Activated CD4-positive, alpha-beta memory T cell treated with anti-CD3 and anti-CD28 coated beads for 36 hours (primary cell): ENCODE data around the gene RFTN1. TPM values are rescaled to one million over a fixed set of nuclear protein-coding genes. Genes with fewer than 3 reads are reported as not detected.

Source experiments
- CTCF ChIA-PET: fragments of 350-600 bp; sonication (Branson Sonifier 250); formaldehyde crosslinking; loops from one replicate; lab custom pipeline; 2021; ENCODE audit warnings: antibody characterized with exemption, inconsistent platforms; lab: Charles Lee
- POLR2A ChIA-PET: fragments of 350-600 bp; sonication (Branson Sonifier 250); formaldehyde crosslinking; loops from one replicate; lab custom pipeline; 2021; ENCODE audit warnings: antibody characterized with exemption; lab: Charles Lee
- DNase-seq: peaks from one replicate; pipeline ENCODE4 v3.0.0-alpha.2; 2020
- H3K27ac Mint-ChIP-seq: one replicate; pipeline ENCODE4 v1.8.0; 2021; ENCODE audit warnings: mixed read lengths
- H3K27me3 Mint-ChIP-seq: one replicate; pipeline ENCODE4 v1.8.0; 2021; ENCODE audit warnings: mixed read lengths
- H3K36me3 Mint-ChIP-seq: one replicate; pipeline ENCODE4 v1.8.0; 2021; ENCODE audit warnings: mixed read lengths
- H3K4me1 Mint-ChIP-seq: one replicate; pipeline ENCODE4 v1.8.0; 2021; ENCODE audit warnings: low read depth, mixed read lengths
- H3K4me3 Mint-ChIP-seq: one replicate; pipeline ENCODE4 v1.8.0; 2021; ENCODE audit warnings: mild to moderate bottlenecking, mixed read lengths
- H3K9me3 Mint-ChIP-seq: one replicate; pipeline ENCODE4 v1.8.0; 2021; ENCODE audit warnings: mixed read lengths
- intact Hi-C: fragments of 100-400 bp; cut with micrococcal nuclease; formaldehyde crosslinking; loops from one replicate; pipeline ENCODE4 v1.15.1; 2023
- total RNA-seq, 2 experiments: library from RNA; stranded (reverse); gene quantifications; one replicate each; pipeline ENCODE4 v1.2.3, GENCODE V29; 2021

RFTN1 gene
- total RNA-seq, 2 experiments from 2014 or later = 104 to 106 TPM

DNA sequence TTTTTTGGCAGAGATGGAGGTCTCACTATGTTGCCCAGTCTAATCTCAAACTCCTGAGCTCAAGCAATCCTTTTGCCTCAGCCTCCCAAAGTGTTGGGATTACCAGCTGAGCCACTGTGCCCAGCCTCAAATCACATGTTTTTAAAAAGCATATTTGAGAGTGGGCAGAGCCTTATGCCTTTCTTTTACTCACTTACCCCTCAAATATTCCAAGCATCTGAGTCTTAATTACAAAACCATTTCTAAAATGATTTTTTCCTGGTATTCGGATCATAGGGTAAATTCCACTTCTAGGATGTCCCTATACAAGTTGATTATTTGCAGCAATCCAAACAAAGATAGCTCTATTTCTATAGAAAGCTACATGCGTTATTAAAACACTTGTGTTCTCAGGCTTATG lies 106.1 kb downstream of the RFTN1 start:
- no peaks in the 10 kb centered on the region for H3K9me3 Mint-ChIP-seq
- H3K27ac Mint-ChIP-seq = no peak overlapping the region
- ChIA-PET POLR2A (no interaction called here), CTCF (interaction anchor here (0.9 kb wide), 1 partner anchor 1434 kb away, joined by 4 read pairs; no protein-coding TSS in a partner anchor)
- no peak overlapping the region for H3K4me3 Mint-ChIP-seq
- H3K4me1 Mint-ChIP-seq = peaks cover 23% of the 10 kb centered on the region
- peaks cover 12% of the 10 kb centered on the region for H3K36me3 Mint-ChIP-seq
- H3K27me3 Mint-ChIP-seq = no peaks in the 10 kb centered on the region
- intact Hi-C loops = no loop called here
- no peak for DNase-seq

GRCh38 chr3:16406579-16406978 lies 106.9 kb downstream of the RFTN1 start:
- Mint-ChIP-seq H3K27me3 (no peaks in the 10 kb centered on the region), H3K9me3 (no peaks in the 10 kb centered on the region), H3K27ac (peak overlapping the region; percentile 47), H3K4me3 (no peak overlapping the region), H3K4me1 (peaks cover 24% of the 10 kb centered on the region), H3K36me3 (peaks cover 18% of the 10 kb centered on the region)
- ChIA-PET POLR2A (no interaction called here), CTCF (interaction anchor here (0.9 kb wide), 2 partner anchors 16 to 1435 kb away, joined by 3 to 4 read pairs; no protein-coding TSS in a partner anchor)
- intact Hi-C loops = loop anchor here (1.0 kb wide), 1 partner anchor 27 kb away; no protein-coding TSS in a partner anchor
- DNase-seq = no peak

- H3K4me3 Mint-ChIP-seq = no peak overlapping the region
- ChIA-PET POLR2A (no interaction called here), CTCF (interaction anchor here (0.9 kb wide), 2 partner anchors 16 to 1435 kb away, joined by 3 to 4 read pairs; no protein-coding TSS in a partner anchor)
- H3K9me3 Mint-ChIP-seq = no peaks in the 10 kb centered on the region
- no peaks in the 10 kb centered on the region for H3K27me3 Mint-ChIP-seq
- peaks cover 22% of the 10 kb centered on the region for H3K4me1 Mint-ChIP-seq
- intact Hi-C loops = loop anchor here (1.0 kb wide), 1 partner anchor 27 kb away; no protein-coding TSS in a partner anchor
- peaks cover 22% of the 10 kb centered on the region for H3K36me3 Mint-ChIP-seq
- no peak for DNase-seq
- no peak overlapping the region for H3K27ac Mint-ChIP-seq
Observed at GRCh38 chr3:16406166-16406565, 107.3 kb downstream of the RFTN1 start.

DNA sequence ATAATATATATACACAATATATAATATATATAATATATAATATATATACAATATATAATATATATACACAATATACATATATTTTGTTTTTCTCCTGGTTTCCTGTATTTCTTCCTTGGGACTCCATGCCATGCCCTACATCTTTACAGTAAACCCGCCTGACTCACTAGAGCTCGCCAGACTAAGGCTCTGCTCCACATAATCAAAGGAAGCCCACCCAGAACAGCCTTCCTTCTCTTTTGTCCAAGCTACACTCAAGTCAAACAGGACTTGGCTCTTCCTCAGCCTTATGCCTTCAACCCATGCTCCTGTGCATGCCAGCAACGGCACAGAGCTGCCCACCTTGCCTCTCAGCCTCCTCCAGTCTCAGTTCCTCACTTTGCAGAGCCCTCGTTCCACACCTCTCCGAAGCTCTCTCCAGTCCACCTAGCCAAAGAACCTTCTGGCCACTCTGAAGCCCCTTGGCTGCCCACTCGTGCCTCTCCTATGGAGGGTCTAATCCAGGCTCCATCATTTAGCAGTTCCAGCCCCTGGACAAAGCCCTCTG lies 109.1 kb downstream of the RFTN1 start:
- Mint-ChIP-seq H3K27ac (no peak overlapping the region), H3K36me3 (peaks cover 26% of the 10 kb centered on the region), H3K4me3 (no peak overlapping the region), H3K4me1 (peaks cover 35% of the 10 kb centered on the region), H3K27me3 (no peaks in the 10 kb centered on the region), H3K9me3 (no peaks in the 10 kb centered on the region)
- DNase-seq = no peak
- CTCF ChIA-PET = interaction anchor here (0.6 kb wide), 1 partner anchor 14 kb away, joined by 3 read pairs; no protein-coding TSS in a partner anchor
- intact Hi-C loops = no loop called here
- POLR2A ChIA-PET = interaction anchor here (0.7 kb wide), 1 partner anchor 27 kb away, joined by 3 read pairs; no protein-coding TSS in a partner anchor

DNA sequence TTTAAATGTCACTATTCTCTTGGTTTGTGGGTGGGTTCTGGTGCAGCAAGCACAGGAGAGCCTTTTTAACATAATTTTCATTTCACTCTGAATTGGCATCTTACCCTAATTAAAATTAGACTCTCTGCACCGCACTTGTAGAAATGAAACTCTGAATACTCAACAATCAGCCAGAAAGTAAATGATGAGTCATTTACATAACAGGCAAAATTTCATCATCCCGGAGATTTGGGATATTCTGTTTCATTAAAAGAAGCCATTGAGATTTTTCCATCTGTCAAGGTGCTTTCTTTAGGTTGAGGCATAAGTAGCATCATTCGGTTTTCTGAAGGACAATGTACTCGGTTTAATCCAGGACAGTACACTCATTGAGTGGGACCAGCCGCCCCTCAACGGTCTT lies 111.0 kb downstream of the RFTN1 start:
- no peak overlapping the region for H3K27ac Mint-ChIP-seq
- POLR2A ChIA-PET = no interaction called here
- CTCF ChIA-PET = no interaction called here
- no peak for DNase-seq
- peaks cover 26% of the 10 kb centered on the region for H3K36me3 Mint-ChIP-seq
- intact Hi-C loops = no loop called here
- H3K9me3 Mint-ChIP-seq = no peaks in the 10 kb centered on the region
- no peak overlapping the region for H3K4me3 Mint-ChIP-seq
- no peaks in the 10 kb centered on the region for H3K27me3 Mint-ChIP-seq
- H3K4me1 Mint-ChIP-seq = peaks cover 31% of the 10 kb centered on the region

GRCh38 chr3:16401273-16401672 lies 112.2 kb downstream of the RFTN1 start:
- POLR2A ChIA-PET = no interaction called here
- no peak overlapping the region for H3K4me3 Mint-ChIP-seq
- H3K9me3 Mint-ChIP-seq = no peaks in the 10 kb centered on the region
- intact Hi-C loops = no loop called here
- H3K27ac Mint-ChIP-seq = no peak overlapping the region
- CTCF ChIA-PET = no interaction called here
- peaks cover 22% of the 10 kb centered on the region for H3K4me1 Mint-ChIP-seq
- no peak for DNase-seq
- peaks cover 34% of the 10 kb centered on the region for H3K36me3 Mint-ChIP-seq
- no peaks in the 10 kb centered on the region for H3K27me3 Mint-ChIP-seq

- intact Hi-C loops = no loop called here
- CTCF ChIA-PET = no interaction called here
- H3K9me3 Mint-ChIP-seq = no peaks in the 10 kb centered on the region
- H3K27me3 Mint-ChIP-seq = no peaks in the 10 kb centered on the region
- DNase-seq = no peak
- H3K4me3 Mint-ChIP-seq = no peak overlapping the region
- peak overlapping the region; percentile 2 for H3K27ac Mint-ChIP-seq
- POLR2A ChIA-PET = no interaction called here
- H3K36me3 Mint-ChIP-seq = peaks cover 35% of the 10 kb centered on the region
- peaks cover 22% of the 10 kb centered on the region for H3K4me1 Mint-ChIP-seq
Observed at GRCh38 chr3:16400106-16400931, 113.2 kb downstream of the RFTN1 start.

GRCh38 chr3:16399473-16399872 lies 114.0 kb downstream of the RFTN1 start:
- H3K36me3 Mint-ChIP-seq = peaks cover 38% of the 10 kb centered on the region
- CTCF ChIA-PET = no interaction called here
- DNase-seq = no peak
- H3K27ac Mint-ChIP-seq = no peak overlapping the region
- peaks cover 22% of the 10 kb centered on the region for H3K4me1 Mint-ChIP-seq
- no peaks in the 10 kb centered on the region for H3K27me3 Mint-ChIP-seq
- no peaks in the 10 kb centered on the region for H3K9me3 Mint-ChIP-seq
- intact Hi-C loops = no loop called here
- POLR2A ChIA-PET = no interaction called here
- no peak overlapping the region for H3K4me3 Mint-ChIP-seq

- intact Hi-C loops = no loop called here
- Mint-ChIP-seq H3K27ac (no peak overlapping the region), H3K36me3 (peaks cover 41% of the 10 kb centered on the region), H3K4me3 (no peak overlapping the region), H3K27me3 (no peaks in the 10 kb centered on the region), H3K4me1 (peaks cover 22% of the 10 kb centered on the region), H3K9me3 (no peaks in the 10 kb centered on the region)
- ChIA-PET POLR2A (no interaction called here), CTCF (no interaction called here)
- DNase-seq = no peak
Observed at GRCh38 chr3:16398648-16399047, 114.9 kb downstream of the RFTN1 start.

- CTCF ChIA-PET = no interaction called here
- peaks cover 23% of the 10 kb centered on the region for H3K4me1 Mint-ChIP-seq
Observed at GRCh38 chr3:16396202-16396601, 117.3 kb downstream of the RFTN1 start.

DNA sequence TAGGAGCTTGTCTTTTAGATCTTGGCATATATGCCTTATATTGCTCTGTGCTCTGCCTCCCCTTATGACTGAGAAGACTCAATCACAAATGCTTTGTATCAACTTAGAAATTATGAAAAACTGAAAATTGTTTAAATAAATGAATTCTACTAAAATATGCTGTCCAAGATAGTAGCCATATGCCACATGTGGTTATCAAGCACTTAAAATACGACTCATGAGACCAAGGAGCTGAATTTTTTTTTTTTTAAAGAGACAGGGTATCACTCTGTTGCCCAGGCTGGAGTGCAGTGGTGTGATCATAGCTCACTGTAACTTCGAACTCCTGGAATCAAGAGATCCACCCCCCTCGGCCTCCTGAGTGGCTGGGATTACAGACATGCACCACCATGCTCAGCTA lies 118.3 kb downstream of the RFTN1 start:
- no peaks in the 10 kb centered on the region for H3K27me3 Mint-ChIP-seq
- DNase-seq = no peak
- H3K4me3 Mint-ChIP-seq = no peak overlapping the region
- H3K4me1 Mint-ChIP-seq = peaks cover 22% of the 10 kb centered on the region
- intact Hi-C loops = no loop called here
- CTCF ChIA-PET = no interaction called here
- H3K36me3 Mint-ChIP-seq = peaks cover 40% of the 10 kb centered on the region
- POLR2A ChIA-PET = no interaction called here
- peaks cover 7% of the 10 kb centered on the region for H3K9me3 Mint-ChIP-seq
- H3K27ac Mint-ChIP-seq = no peak overlapping the region

More at GRCh38 chr3:16396202-16396601, 117.3 kb downstream of the RFTN1 start:
- Mint-ChIP-seq H3K27ac (no peak overlapping the region), H3K4me3 (no peak overlapping the region), H3K9me3 (peaks cover 7% of the 10 kb centered on the region), H3K27me3 (no peaks in the 10 kb centered on the region), H3K36me3 (peaks cover 43% of the 10 kb centered on the region)
- POLR2A ChIA-PET = no interaction called here
- intact Hi-C loops = no loop called here
- DNase-seq = no peak

- Mint-ChIP-seq H3K9me3 (peaks cover 7% of the 10 kb centered on the region), H3K4me1 (peaks cover 16% of the 10 kb centered on the region), H3K27me3 (no peaks in the 10 kb centered on the region), H3K36me3 (peaks cover 40% of the 10 kb centered on the region), H3K4me3 (no peak overlapping the region), H3K27ac (no peak overlapping the region)
- intact Hi-C loops = no loop called here
- ChIA-PET CTCF (interaction anchor here (0.6 kb wide), 1 partner anchor 9 kb away, joined by 3 read pairs; no protein-coding TSS in a partner anchor), POLR2A (no interaction called here)
- DNase-seq = no peak
Observed at GRCh38 chr3:16394639-16395038, 118.9 kb downstream of the RFTN1 start.
